Smooth muscle cell of bladder (primary cell): ENCODE data around the gene REPS1. TPM values are rescaled to one million over a fixed set of nuclear protein-coding genes. Genes with fewer than 3 reads are reported as not detected.

Experiments used
- total RNA-seq: library from RNA; depleted of rRNA; stranded (reverse); fragments of >200 nt; gene quantifications from 2 replicates; pipeline ENCODE4 v1.2.3, GENCODE V29; 2014

REPS1 gene, protein sequence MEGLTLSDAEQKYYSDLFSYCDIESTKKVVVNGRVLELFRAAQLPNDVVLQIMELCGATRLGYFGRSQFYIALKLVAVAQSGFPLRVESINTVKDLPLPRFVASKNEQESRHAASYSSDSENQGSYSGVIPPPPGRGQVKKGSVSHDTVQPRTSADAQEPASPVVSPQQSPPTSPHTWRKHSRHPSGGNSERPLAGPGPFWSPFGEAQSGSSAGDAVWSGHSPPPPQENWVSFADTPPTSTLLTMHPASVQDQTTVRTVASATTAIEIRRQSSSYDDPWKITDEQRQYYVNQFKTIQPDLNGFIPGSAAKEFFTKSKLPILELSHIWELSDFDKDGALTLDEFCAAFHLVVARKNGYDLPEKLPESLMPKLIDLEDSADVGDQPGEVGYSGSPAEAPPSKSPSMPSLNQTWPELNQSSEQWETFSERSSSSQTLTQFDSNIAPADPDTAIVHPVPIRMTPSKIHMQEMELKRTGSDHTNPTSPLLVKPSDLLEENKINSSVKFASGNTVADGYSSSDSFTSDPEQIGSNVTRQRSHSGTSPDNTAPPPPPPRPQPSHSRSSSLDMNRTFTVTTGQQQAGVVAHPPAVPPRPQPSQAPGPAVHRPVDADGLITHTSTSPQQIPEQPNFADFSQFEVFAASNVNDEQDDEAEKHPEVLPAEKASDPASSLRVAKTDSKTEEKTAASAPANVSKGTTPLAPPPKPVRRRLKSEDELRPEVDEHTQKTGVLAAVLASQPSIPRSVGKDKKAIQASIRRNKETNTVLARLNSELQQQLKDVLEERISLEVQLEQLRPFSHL
- total RNA-seq = 19.5 and 20.6 TPM in 2 replicates

DNA sequence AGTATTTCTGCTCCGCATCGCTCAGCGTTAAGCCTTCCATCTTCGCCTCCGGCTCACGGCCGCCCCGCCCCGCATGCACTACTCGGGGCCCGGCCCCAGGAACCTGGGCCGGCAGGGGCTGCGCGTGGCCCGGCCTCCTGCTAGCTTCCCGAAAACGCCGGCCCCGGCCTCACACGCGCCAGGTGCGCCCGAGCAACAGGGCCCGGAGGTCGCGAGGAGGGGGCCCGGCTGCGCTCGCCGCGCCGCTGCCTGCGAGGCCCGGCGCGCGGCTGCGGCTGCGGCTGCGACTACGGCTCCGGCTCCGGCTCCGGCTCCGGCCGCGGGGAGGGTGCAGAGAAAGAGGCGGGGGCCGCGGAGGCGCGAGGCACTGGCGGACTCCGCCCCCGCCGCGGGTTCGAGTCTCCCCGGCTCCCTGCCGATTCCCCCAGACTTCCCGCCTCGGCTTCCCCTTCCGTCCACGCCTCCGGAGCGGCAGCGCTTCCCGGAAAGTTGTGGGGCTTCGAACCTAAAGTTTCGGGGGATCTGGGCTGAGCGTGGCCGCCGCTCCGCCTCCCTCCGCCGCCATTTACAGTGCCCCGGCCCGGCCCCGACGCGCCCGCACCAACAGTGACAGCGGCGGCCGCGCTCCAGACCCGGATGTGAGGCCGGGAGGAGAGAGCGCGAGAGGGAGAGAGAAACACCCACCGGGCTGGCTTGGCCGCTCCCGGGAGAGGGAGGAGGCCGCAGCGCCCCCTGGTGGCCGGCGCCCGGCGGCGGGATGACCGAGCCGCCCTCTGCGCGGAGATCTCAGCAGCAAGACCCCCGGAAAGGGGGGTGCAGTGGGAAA lies at the start of gene REPS1:
REPS1 (minus strand) TSS at position 611 of the 826 bp plus-strand sequence; CDS start at position 40, 571 bp downstream.

DNA sequence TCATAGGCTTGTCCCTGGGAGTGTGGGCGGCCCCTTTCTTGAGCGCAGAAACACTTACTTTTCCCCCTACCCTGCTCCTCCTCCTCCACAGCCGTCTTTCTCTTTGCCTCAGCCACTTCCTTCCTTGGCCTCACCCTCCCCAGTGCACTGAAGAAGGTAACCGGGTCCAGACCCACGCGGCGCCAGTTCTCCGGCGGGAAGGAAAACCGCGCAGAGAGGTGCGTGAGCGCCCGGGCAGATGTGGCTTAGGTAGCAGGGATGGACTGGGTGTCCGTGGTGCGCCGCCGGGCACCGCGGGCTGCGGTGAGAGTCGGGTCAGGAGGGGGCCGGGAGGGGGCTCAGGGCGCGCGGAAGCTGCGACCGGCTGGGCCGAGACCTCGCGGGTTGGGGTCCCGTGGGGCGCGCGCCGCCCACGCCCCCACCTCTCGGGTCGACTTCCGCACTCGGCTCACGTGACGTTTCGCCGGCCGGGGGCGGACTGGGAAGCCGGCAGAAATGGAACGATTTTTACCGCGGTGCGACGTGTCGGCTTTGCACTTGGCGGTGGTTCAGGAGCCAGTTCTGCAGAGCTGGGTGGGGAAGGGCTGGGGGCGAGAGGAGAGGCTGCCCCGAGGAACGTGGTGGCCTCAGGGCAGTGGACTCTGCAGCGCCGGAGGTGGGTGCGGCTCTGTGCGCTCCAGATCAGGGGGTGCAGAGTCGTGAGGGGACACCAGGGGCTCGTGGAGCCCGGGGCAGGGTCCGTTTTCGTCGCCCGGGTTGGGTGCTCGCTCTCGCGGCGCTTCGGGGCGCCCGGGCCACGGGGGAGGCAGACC lies 40.8 kb upstream of the REPS1 start, which contains the start of gene ABRACL:
ABRACL (plus strand) TSS at position 88 of the 812 bp plus-strand sequence. CDS start 5,416 bp downstream, outside the sequence.

Other genes with a start within 250 kb of the REPS1 start
- gene CCDC28A, start 214.5 kb downstream of the REPS1 start, total RNA-seq = 14.5 and 18.5 TPM in 2 replicates
- under 0.01 TPM in 1 of 2 replicates, not detected in the other for gene ECT2L, start 192.2 kb downstream of the REPS1 start, total RNA-seq
- 27.9 and 36.8 TPM in 2 replicates for gene ABRACL, start 40.5 kb upstream of the REPS1 start, total RNA-seq
- 10.0 and 12.4 TPM in 2 replicates for gene HECA, start 146.8 kb upstream of the REPS1 start, total RNA-seq